ENCODE measurements around the gene SLC38A3.
A peak's percentile ranks its signal among the peaks of the same experiment; 100 is the strongest.

DNA sequence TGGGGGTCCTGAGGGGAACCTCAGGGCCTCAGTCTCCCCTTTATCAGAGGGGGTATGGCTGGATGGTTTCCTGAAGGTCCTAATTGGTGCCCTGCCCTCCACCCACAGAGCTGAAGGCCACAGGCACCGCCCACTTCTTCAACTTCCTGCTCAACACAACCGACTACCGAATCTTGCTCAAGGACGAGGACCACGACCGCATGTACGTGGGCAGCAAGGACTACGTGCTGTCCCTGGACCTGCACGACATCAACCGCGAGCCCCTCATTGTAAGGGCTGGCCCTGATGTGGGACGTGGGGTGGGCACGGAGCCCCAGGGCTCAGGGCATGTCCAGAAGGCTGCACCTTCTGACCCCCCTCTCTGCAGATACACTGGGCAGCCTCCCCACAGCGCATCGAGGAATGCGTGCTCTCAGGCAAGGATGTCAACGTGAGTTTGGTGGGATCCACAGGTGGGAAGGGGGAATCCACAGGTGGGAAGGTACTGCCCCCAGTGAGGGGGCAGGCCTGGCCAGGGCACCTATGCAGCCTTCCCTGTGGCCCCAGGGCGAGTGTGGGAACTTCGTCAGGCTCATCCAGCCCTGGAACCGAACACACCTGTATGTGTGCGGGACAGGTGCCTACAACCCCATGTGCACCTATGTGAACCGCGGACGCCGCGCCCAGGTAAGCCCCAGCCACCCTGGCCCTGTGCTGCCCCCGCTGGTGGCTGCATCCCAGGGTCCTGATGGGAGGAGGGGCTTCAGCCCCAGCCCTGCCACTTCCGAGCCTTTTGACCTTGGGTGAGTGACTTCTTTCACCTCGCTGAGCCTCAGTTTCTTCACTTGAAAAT, 31.2 kb upstream of the SLC38A3 start:
- no peak for TF ChIP-seq POLR2A (IDR thresholded peaks at IDR 0.05)
- TF ChIP-seq, protein P1, sequence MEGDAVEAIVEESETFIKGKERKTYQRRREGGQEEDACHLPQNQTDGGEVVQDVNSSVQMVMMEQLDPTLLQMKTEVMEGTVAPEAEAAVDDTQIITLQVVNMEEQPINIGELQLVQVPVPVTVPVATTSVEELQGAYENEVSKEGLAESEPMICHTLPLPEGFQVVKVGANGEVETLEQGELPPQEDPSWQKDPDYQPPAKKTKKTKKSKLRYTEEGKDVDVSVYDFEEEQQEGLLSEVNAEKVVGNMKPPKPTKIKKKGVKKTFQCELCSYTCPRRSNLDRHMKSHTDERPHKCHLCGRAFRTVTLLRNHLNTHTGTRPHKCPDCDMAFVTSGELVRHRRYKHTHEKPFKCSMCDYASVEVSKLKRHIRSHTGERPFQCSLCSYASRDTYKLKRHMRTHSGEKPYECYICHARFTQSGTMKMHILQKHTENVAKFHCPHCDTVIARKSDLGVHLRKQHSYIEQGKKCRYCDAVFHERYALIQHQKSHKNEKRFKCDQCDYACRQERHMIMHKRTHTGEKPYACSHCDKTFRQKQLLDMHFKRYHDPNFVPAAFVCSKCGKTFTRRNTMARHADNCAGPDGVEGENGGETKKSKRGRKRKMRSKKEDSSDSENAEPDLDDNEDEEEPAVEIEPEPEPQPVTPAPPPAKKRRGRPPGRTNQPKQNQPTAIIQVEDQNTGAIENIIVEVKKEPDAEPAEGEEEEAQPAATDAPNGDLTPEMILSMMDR (IDR thresholded peaks at IDR 0.05) = peak in 1 of 6 experiments; percentile 7

All from esophagus squamous epithelium (tissue), 4 donors.